Measurements from ENCODE around the gene TPSG1. TPM values are rescaled to one million over a fixed set of nuclear protein-coding genes. Genes with fewer than 3 reads are reported as not detected.

TPSG1 gene
- total and polyA plus RNA-seq, 2 of the 13 experiments (the other 11 are each of a cell fraction or from before 2014, with no cell fraction given) = not detected

- TF ChIP-seq ZNF431 (CRISPR knock-in tag; IDR thresholded peaks at IDR 0.05; ENCODE audit: borderline replicate concordance, low read depth) (no peak), XRCC5 (optimal IDR thresholded peaks at IDR 0.05; ENCODE audit: low read length) (no peak), ELK4 (CRISPR knock-in tag; IDR thresholded peaks at IDR 0.05; ENCODE audit: borderline replicate concordance) (no peak), NKX3-1 (CRISPR knock-in tag; IDR thresholded peaks at IDR 0.05) (no peak)
Observed at GRCh38 chr16:1224558-1224957, 510 bp downstream of the TPSG1 start (continued).

- ChIA-PET POLR2A (no interaction called here), CTCF (ENCODE audit: low intra/inter-chr PET ratio, low total read pairs) (no interaction called here)
- H3K4me3 ChIP-seq (replicated peaks in 1 of 3; ENCODE audit: insufficient read depth in 1 of 3, low read depth in 2 of 3, low read length in 3 of 3) = no peak overlapping the region
- no peak overlapping the region for H2AFZ ChIP-seq (ENCODE audit: low read length)
- H3K4me1 ChIP-seq (ENCODE audit: insufficient read depth, low read length) = peaks cover 10% of the 10 kb centered on the region
- FAIRE-seq (no peak), DNase-seq (ENCODE audit: low spot score) (no peak), ATAC-seq (no peak)
- intact Hi-C loops (cut with micrococcal nuclease; ENCODE audit: unreplicated experiment) (no loop called here), in situ Hi-C loops (cut with HindIII; ENCODE audit: extremely low pct_ligation_motif_present, low pct_unique_long_range_greater_than_20kb) (loop anchor here (25.0 kb wide), 1 partner anchor 411 kb away; the partner anchor contains the start of gene GNG13)
- no peak overlapping the region for H3K9ac ChIP-seq (ENCODE audit: insufficient read depth, low read depth, low read length)
- no peak overlapping the region for H3K4me2 ChIP-seq (ENCODE audit: low read depth, low read length)
- BruUV-seq (replicated peaks) = no TSS peak
- no peaks in the 10 kb centered on the region for H3K9me3 ChIP-seq (ENCODE audit: low read length)
- no peaks in the 10 kb centered on the region; a peak in 1 of 5 replicates for H3K36me3 ChIP-seq (replicated peaks in 1 of 2; ENCODE audit: control insufficient read depth in 1 of 2, insufficient read depth in 2 of 2, low read length in 2 of 2)
- H4K20me1 ChIP-seq (ENCODE audit: insufficient read depth, low read length) = no peaks in the 10 kb centered on the region
- WGBS (ENCODE audit: low lambda C conversion rate) = 36% methylated on average over 22 of the region's 38 CpGs
- no peak overlapping the region for H3K27ac ChIP-seq (ENCODE audit: extremely low read length, insufficient read depth, low read length)
- H3K79me2 ChIP-seq (ENCODE audit: insufficient read depth, low read length) = no peaks in the 10 kb centered on the region
- peaks cover 10 to 44% of the 10 kb centered on the region in 2 experiments; a peak in 4 of 5 replicates for H3K27me3 ChIP-seq (ENCODE audit: control insufficient read depth in 1 of 2, insufficient read depth in 2 of 2, low read length in 2 of 2)
- TF ChIP-seq GATAD2A (CRISPR knock-in tag; IDR thresholded peaks at IDR 0.05) = no peak
- no peak for TF ChIP-seq ZZZ3 (CRISPR knock-in tag; IDR thresholded peaks at IDR 0.05; ENCODE audit: borderline replicate concordance)
- no peak for TF ChIP-seq ZNF33B (CRISPR knock-in tag; IDR thresholded peaks at IDR 0.05)
- TF ChIP-seq ZNF770 (CRISPR knock-in tag; IDR thresholded peaks at IDR 0.05) = no peak
- no peak for TF ChIP-seq ZNF740 (CRISPR knock-in tag; IDR thresholded peaks at IDR 0.05)
- TF ChIP-seq NFAT5 (CRISPR knock-in tag; IDR thresholded peaks at IDR 0.05) = no peak
- TF ChIP-seq ZSCAN25 (CRISPR knock-in tag; IDR thresholded peaks at IDR 0.05) = no peak
- no peak for TF ChIP-seq MEF2D (CRISPR knock-in tag; IDR thresholded peaks at IDR 0.05)
- no peak for TF ChIP-seq TARDBP (CRISPR knock-in tag; IDR thresholded peaks at IDR 0.05)
- TF ChIP-seq ONECUT2 (CRISPR knock-in tag; IDR thresholded peaks at IDR 0.05) = no peak
Observed at GRCh38 chr16:1223355-1224214, 1.5 kb downstream of the TPSG1 start.

Measured in HepG2 (cell line).